Panc1 (cell line): ENCODE measurements around the gene GATM. TPM values are rescaled to one million over a fixed set of nuclear protein-coding genes. Genes with fewer than 3 reads are reported as not detected.

Experiments
- ATAC-seq: fragments of 200-7000 bp; cut with Tn5 transposase; 2 replicates; pipeline ENCODE4 v1.9.1; 2020; ENCODE audit warnings: mild to moderate bottlenecking, moderate library complexity
- BruUV-seq: library from RNA; stranded (reverse); fragments of 400-500 nt; replicated peaks from 2 replicates; lab custom pipeline; 2021; lab: Mats Ljungman, UMichigan
- CTCF ChIA-PET: fragments of 300-600 bp; sonication (Branson Sonifier 250); formaldehyde crosslinking; loops from one replicate; lab custom pipeline; 2022; ENCODE audit warnings: antibody characterized with exemption; lab: Charles Lee
- POLR2A ChIA-PET: fragments of 300-600 bp; sonication (Branson Sonifier 250); formaldehyde crosslinking; loops from one replicate; lab custom pipeline; 2022; ENCODE audit warnings: antibody characterized with exemption; lab: Charles Lee
- DNase-seq: peaks from one replicate; pipeline ENCODE4 v3.0.0-alpha.2; 2010; ENCODE audit warnings: low read depth, low spot score
- H3K27ac ChIP-seq: 2 replicates; pipeline ENCODE4 v1.5.1; 2011; ENCODE audit warnings: mild to moderate bottlenecking, low read length, inconsistent platforms
- H3K27me3 ChIP-seq: fragments of 200-500 bp; sonication (Bioruptor generic); 2 replicates; pipeline ENCODE4 v1.6.0; 2014; ENCODE audit warnings: low read length, inconsistent platforms; ENCODE audit not compliant: control insufficient read depth, insufficient read depth
- H3K36me3 ChIP-seq: fragments of 200-500 bp; sonication (Bioruptor generic); 2 replicates; pipeline ENCODE4 v1.5.1; 2014; ENCODE audit warnings: inconsistent platforms, mild to moderate bottlenecking, low read length, moderate library complexity; ENCODE audit not compliant: control insufficient read depth, insufficient read depth
- H3K4me1 ChIP-seq: 2 replicates; pipeline ENCODE4 v1.5.1; 2011; ENCODE audit warnings: inconsistent platforms, mild to moderate bottlenecking, low read length, moderate library complexity; ENCODE audit not compliant: control insufficient read depth, insufficient read depth
- H3K4me3 ChIP-seq, 2 experiments: 2 replicates each; pipeline ENCODE4 v1.5.1; 2011 to 2012; ENCODE audit warnings: low read depth in 2 of 2, low read length in 2 of 2, mild to moderate bottlenecking in 2 of 2, inconsistent platforms in 1 of 2, moderate library complexity in 1 of 2
- H3K9me3 ChIP-seq: fragments of 200-500 bp; sonication (Bioruptor generic); 2 replicates; pipeline ENCODE4 v1.5.1; 2014; ENCODE audit warnings: low read depth, mild to moderate bottlenecking, inconsistent platforms, low read length, moderate library complexity; ENCODE audit not compliant: control insufficient read depth, insufficient read depth
- POLR2AphosphoS5 ChIP-seq: IDR thresholded peaks from 2 replicates; pipeline ENCODE4 v1.6.1; 2012; ENCODE audit warnings: mild to moderate bottlenecking, low read depth, low read length, moderate library complexity
- SIN3A ChIP-seq: IDR thresholded peaks from 2 replicates; pipeline ENCODE4 v1.6.1; 2012; ENCODE audit warnings: low read depth, mild to moderate bottlenecking, low read length, moderate library complexity, borderline replicate concordance; ENCODE audit not compliant: insufficient read depth
- TCF7L2 ChIP-seq: IDR thresholded peaks from 2 replicates; pipeline ENCODE4 v1.6.1; 2011; ENCODE audit warnings: mild to moderate bottlenecking, low read depth, low read length, inconsistent platforms
- in situ Hi-C: cut with HindIII; loops from 2 replicates; pipeline ENCODE4 v1.10.0; 2016; ENCODE audit warnings: low sequenced_read_pairs, low pct_unique_long_range_greater_than_20kb
- intact Hi-C: fragments of 100-400 bp; cut with micrococcal nuclease; formaldehyde crosslinking; loops from one replicate; pipeline ENCODE4 v1.10.0; 2022; ENCODE audit not compliant: unreplicated experiment
- total RNA-seq: library from RNA; stranded (reverse); gene quantifications from one replicate; pipeline ENCODE4 v1.2.1, GENCODE V29; 2021; ENCODE audit not compliant: unreplicated experiment
- TF ChIP-seq, protein P1 (sequence below): fragments of 450-650 bp; IDR thresholded peaks from 2 replicates; pipeline ENCODE4 v1.5.1; 2017; ENCODE audit warnings: mild to moderate bottlenecking
- TF ChIP-seq, protein P2 (sequence below), 2 experiments: IDR thresholded peaks; 2 replicates each; pipeline ENCODE4 v1.6.1; 2011 to 2012; ENCODE audit warnings: low read depth in 2 of 2, control low read depth in 1 of 2, low read length in 1 of 2, mild to moderate bottlenecking in 1 of 2, moderate library complexity in 1 of 2; ENCODE audit not compliant: insufficient read depth in 1 of 2

Gene GATM
- total RNA-seq, 1 experiment from 2014 or later: 7.6 TPM

- ATAC-seq (no peak), DNase-seq (no peak)
- H3K27ac ChIP-seq: no peak overlapping the region
- peaks cover 4% of the 10 kb centered on the region; the same call in 1 of the 2 replicates for H3K27me3 ChIP-seq
- intact Hi-C loops (no loop called here), in situ Hi-C loops (no loop called here)
- H3K9me3 ChIP-seq: no peaks in the 10 kb centered on the region
- TF ChIP-seq SIN3A (no peak), TCF7L2 (no peak), POLR2AphosphoS5 (no peak)
- TF ChIP-seq, protein P1, sequence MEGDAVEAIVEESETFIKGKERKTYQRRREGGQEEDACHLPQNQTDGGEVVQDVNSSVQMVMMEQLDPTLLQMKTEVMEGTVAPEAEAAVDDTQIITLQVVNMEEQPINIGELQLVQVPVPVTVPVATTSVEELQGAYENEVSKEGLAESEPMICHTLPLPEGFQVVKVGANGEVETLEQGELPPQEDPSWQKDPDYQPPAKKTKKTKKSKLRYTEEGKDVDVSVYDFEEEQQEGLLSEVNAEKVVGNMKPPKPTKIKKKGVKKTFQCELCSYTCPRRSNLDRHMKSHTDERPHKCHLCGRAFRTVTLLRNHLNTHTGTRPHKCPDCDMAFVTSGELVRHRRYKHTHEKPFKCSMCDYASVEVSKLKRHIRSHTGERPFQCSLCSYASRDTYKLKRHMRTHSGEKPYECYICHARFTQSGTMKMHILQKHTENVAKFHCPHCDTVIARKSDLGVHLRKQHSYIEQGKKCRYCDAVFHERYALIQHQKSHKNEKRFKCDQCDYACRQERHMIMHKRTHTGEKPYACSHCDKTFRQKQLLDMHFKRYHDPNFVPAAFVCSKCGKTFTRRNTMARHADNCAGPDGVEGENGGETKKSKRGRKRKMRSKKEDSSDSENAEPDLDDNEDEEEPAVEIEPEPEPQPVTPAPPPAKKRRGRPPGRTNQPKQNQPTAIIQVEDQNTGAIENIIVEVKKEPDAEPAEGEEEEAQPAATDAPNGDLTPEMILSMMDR: no peak
- TF ChIP-seq, protein P2, sequence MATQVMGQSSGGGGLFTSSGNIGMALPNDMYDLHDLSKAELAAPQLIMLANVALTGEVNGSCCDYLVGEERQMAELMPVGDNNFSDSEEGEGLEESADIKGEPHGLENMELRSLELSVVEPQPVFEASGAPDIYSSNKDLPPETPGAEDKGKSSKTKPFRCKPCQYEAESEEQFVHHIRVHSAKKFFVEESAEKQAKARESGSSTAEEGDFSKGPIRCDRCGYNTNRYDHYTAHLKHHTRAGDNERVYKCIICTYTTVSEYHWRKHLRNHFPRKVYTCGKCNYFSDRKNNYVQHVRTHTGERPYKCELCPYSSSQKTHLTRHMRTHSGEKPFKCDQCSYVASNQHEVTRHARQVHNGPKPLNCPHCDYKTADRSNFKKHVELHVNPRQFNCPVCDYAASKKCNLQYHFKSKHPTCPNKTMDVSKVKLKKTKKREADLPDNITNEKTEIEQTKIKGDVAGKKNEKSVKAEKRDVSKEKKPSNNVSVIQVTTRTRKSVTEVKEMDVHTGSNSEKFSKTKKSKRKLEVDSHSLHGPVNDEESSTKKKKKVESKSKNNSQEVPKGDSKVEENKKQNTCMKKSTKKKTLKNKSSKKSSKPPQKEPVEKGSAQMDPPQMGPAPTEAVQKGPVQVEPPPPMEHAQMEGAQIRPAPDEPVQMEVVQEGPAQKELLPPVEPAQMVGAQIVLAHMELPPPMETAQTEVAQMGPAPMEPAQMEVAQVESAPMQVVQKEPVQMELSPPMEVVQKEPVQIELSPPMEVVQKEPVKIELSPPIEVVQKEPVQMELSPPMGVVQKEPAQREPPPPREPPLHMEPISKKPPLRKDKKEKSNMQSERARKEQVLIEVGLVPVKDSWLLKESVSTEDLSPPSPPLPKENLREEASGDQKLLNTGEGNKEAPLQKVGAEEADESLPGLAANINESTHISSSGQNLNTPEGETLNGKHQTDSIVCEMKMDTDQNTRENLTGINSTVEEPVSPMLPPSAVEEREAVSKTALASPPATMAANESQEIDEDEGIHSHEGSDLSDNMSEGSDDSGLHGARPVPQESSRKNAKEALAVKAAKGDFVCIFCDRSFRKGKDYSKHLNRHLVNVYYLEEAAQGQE (IDR thresholded peaks at IDR 0.05; ENCODE audit: insufficient read depth in 1 of 2, low read depth in 2 of 2, low read length in 1 of 2): no peak
- no peak overlapping the region for H3K4me3 ChIP-seq
- no peaks in the 10 kb centered on the region for H3K36me3 ChIP-seq
- CTCF ChIA-PET: no interaction called here
- no TSS peak for BruUV-seq
- POLR2A ChIA-PET: no interaction called here
- no peaks in the 10 kb centered on the region for H3K4me1 ChIP-seq
Measured at GRCh38 chr15:45328663-45329062, 49.7 kb downstream of the GATM start.

GRCh38 chr15:45326741-45327140 is 51.6 kb downstream of the GATM start:
- intact Hi-C loops (no loop called here), in situ Hi-C loops (no loop called here)
- no TSS peak for BruUV-seq
- ChIA-PET CTCF (no interaction called here), POLR2A (interaction anchor here (0.6 kb wide), 1 partner anchor 14 kb away, joined by 3 read pairs; no protein-coding TSS in a partner anchor)
- peaks cover 4% of the 10 kb centered on the region; the same call in 1 of the 2 replicates for H3K27me3 ChIP-seq
- TF ChIP-seq, protein P1: no peak
- no peak for TF ChIP-seq POLR2AphosphoS5
- TF ChIP-seq TCF7L2: no peak
- TF ChIP-seq, protein P2 (IDR thresholded peaks at IDR 0.05; ENCODE audit: insufficient read depth in 1 of 2, low read depth in 2 of 2, low read length in 1 of 2): no peak
- no peak for TF ChIP-seq SIN3A
- ATAC-seq (no peak), DNase-seq (no peak)
- H3K4me1 ChIP-seq: no peaks in the 10 kb centered on the region
- H3K27ac ChIP-seq: no peak overlapping the region
- H3K4me3 ChIP-seq: no peak overlapping the region
- no peaks in the 10 kb centered on the region for H3K36me3 ChIP-seq
- no peaks in the 10 kb centered on the region for H3K9me3 ChIP-seq
